Hepatocyte (in vitro differentiated cells): ENCODE measurements around the gene NTSR1. TPM values are rescaled to one million over a fixed set of nuclear protein-coding genes. Genes with fewer than 3 reads are reported as not detected.
"Not testable (repeated sequence)": the region's sequence is repeated elsewhere in the genome, so short reads cannot be mapped to it uniquely, and the experiment has no call there.

Source experiments
- DNase-seq: peaks from one replicate; pipeline ENCODE4 v3.0.0-alpha.2; 2016; ENCODE audit warnings: low spot score
- H2AFZ ChIP-seq: fragments of 200-600 bp; sonication (generic); 2 replicates; pipeline ENCODE4 v1.6.0; 2016; ENCODE audit warnings: antibody characterized with exemption, mild to moderate bottlenecking
- H3K27ac ChIP-seq: fragments of 200-600 bp; sonication (generic); 2 replicates; pipeline ENCODE4 v1.5.1; 2016; ENCODE audit warnings: mild to moderate bottlenecking
- H3K27me3 ChIP-seq: fragments of 200-600 bp; sonication (generic); 2 replicates; pipeline ENCODE4 v1.6.1; 2016
- H3K36me3 ChIP-seq: fragments of 200-600 bp; sonication (generic); replicated peaks from 2 replicates; pipeline ENCODE4 v1.5.1; 2016; ENCODE audit warnings: low read depth; ENCODE audit not compliant: insufficient read depth
- H3K4me1 ChIP-seq: fragments of 200-600 bp; sonication (generic); 2 replicates; pipeline ENCODE4 v1.5.1; 2016; ENCODE audit warnings: mild to moderate bottlenecking, moderate library complexity; ENCODE audit not compliant: insufficient read depth
- H3K4me2 ChIP-seq: fragments of 200-600 bp; sonication (generic); 2 replicates; pipeline ENCODE4 v1.6.0; 2016
- H3K4me3 ChIP-seq: fragments of 200-600 bp; sonication (generic); 2 replicates; pipeline ENCODE4 v1.5.1; 2016; ENCODE audit warnings: mild to moderate bottlenecking
- H3K79me2 ChIP-seq: fragments of 200-600 bp; sonication (generic); 2 replicates; pipeline ENCODE4 v1.6.0; 2017; ENCODE audit warnings: mild to moderate bottlenecking
- H3K9me2 ChIP-seq: fragments of 200-600 bp; sonication (generic); replicated peaks from 2 replicates; pipeline ENCODE4 v1.6.0; 2017; ENCODE audit warnings: mild to moderate bottlenecking; ENCODE audit not compliant: insufficient read depth
- H3K9me3 ChIP-seq: fragments of 200-600 bp; sonication (generic); 2 replicates; pipeline ENCODE4 v1.5.1; 2016; ENCODE audit warnings: low read depth, mild to moderate bottlenecking
- H4K20me1 ChIP-seq: fragments of 200-600 bp; sonication (generic); 2 replicates; pipeline ENCODE4 v1.6.0; 2016; ENCODE audit warnings: mild to moderate bottlenecking; ENCODE audit not compliant: insufficient read depth, poor library complexity, severe bottlenecking
- CTCF ChIP-seq: fragments of 200-600 bp; sonication (generic); IDR thresholded peaks from 2 replicates; pipeline ENCODE4 v1.5.1; 2016; ENCODE audit warnings: antibody characterized with exemption, mild to moderate bottlenecking; ENCODE audit not compliant: poor library complexity
- EZH2 ChIP-seq: fragments of 200-600 bp; sonication (generic); IDR thresholded peaks from 2 replicates; pipeline ENCODE4 v1.6.1; 2016; ENCODE audit warnings: antibody characterized with exemption, mild to moderate bottlenecking, borderline replicate concordance
- EZH2phosphoT487 ChIP-seq: fragments of 200-600 bp; sonication (generic); IDR thresholded peaks from one replicate; pipeline ENCODE4 v1.6.1; 2018; ENCODE audit warnings: antibody characterized with exemption, mild to moderate bottlenecking, low read depth, moderate library complexity; ENCODE audit not compliant: unreplicated experiment, severe bottlenecking
- WGBS: methylation state at CpG from one replicate; pipeline ENCODE4 v1.1.6; 2016; ENCODE audit warnings: low lambda C conversion rate; ENCODE audit errors: missing lambda C conversion rate; 5-methylcytosine and 5-hydroxymethylcytosine counted together
- polyA plus RNA-seq: library from polyadenylated mRNA; unstranded; fragments of >200 nt; fragmentation: Nextera tagmentation; extraction: Ambion mirVana; gene quantifications from 2 replicates; pipeline ENCODE4 v1.2.1, GENCODE V29; 2016
- total RNA-seq: library from RNA; depleted of rRNA; stranded (reverse); fragments of >200 nt; gene quantifications from 2 replicates; pipeline ENCODE4 v1.2.3, GENCODE V29; 2014

Gene NTSR1
- total and polyA plus RNA-seq, 2 experiments from 2014 or later: 0.37 TPM; not detected in 1

- no peaks in the 10 kb centered on the region for H3K36me3 ChIP-seq
- no peak overlapping the region for H3K4me2 ChIP-seq
- H3K4me3 ChIP-seq: no peak overlapping the region
- TF ChIP-seq CTCF (no peak), EZH2 (no peak), EZH2phosphoT487 (no peak)
- no peak overlapping the region for H2AFZ ChIP-seq
- H3K27me3 ChIP-seq: no peaks in the 10 kb centered on the region
- no peaks in the 10 kb centered on the region for H3K9me2 ChIP-seq
- H3K4me1 ChIP-seq: no peaks in the 10 kb centered on the region
- no peak for DNase-seq
- no peaks in the 10 kb centered on the region for H4K20me1 ChIP-seq
- no peaks in the 10 kb centered on the region for H3K79me2 ChIP-seq
- H3K27ac ChIP-seq: no peak overlapping the region
- 84% methylated on average over 30 of the region's 30 CpGs for WGBS
- no peaks in the 10 kb centered on the region for H3K9me3 ChIP-seq
Measured at GRCh38 chr20:62682912-62683517, 25.6 kb upstream of the NTSR1 start.

GRCh38 chr20:62683660-62684322 lies 24.8 kb upstream of the NTSR1 start:
- not testable (repeated sequence) for DNase-seq, H3K4me1 ChIP-seq, H3K27ac ChIP-seq, H2AFZ ChIP-seq, H3K79me2 ChIP-seq, H3K4me2 ChIP-seq, H3K4me3 ChIP-seq, H3K9me2 ChIP-seq, H3K27me3 ChIP-seq, H3K36me3 ChIP-seq, H3K9me3 ChIP-seq, H4K20me1 ChIP-seq
- 98% methylated on average over 31 of the region's 52 CpGs for WGBS

- no peaks in the 10 kb centered on the region for H3K36me3 ChIP-seq
- no peak overlapping the region for H3K27ac ChIP-seq
- no peaks in the 10 kb centered on the region for H3K79me2 ChIP-seq
- no peaks in the 10 kb centered on the region for H4K20me1 ChIP-seq
- H3K4me2 ChIP-seq: no peak overlapping the region
- 69% methylated on average over 6 of the region's 12 CpGs for WGBS
- H3K27me3 ChIP-seq: no peaks in the 10 kb centered on the region
- no peaks in the 10 kb centered on the region for H3K9me3 ChIP-seq
- H3K4me1 ChIP-seq: no peaks in the 10 kb centered on the region
- DNase-seq: no peak
- no peak for TF ChIP-seq EZH2
- TF ChIP-seq CTCF: no peak
- TF ChIP-seq EZH2phosphoT487: no peak
- H3K9me2 ChIP-seq: no peaks in the 10 kb centered on the region
- H2AFZ ChIP-seq: no peak overlapping the region
- no peak overlapping the region for H3K4me3 ChIP-seq
Measured at GRCh38 chr20:62684981-62685380, 23.7 kb upstream of the NTSR1 start.

DNA sequence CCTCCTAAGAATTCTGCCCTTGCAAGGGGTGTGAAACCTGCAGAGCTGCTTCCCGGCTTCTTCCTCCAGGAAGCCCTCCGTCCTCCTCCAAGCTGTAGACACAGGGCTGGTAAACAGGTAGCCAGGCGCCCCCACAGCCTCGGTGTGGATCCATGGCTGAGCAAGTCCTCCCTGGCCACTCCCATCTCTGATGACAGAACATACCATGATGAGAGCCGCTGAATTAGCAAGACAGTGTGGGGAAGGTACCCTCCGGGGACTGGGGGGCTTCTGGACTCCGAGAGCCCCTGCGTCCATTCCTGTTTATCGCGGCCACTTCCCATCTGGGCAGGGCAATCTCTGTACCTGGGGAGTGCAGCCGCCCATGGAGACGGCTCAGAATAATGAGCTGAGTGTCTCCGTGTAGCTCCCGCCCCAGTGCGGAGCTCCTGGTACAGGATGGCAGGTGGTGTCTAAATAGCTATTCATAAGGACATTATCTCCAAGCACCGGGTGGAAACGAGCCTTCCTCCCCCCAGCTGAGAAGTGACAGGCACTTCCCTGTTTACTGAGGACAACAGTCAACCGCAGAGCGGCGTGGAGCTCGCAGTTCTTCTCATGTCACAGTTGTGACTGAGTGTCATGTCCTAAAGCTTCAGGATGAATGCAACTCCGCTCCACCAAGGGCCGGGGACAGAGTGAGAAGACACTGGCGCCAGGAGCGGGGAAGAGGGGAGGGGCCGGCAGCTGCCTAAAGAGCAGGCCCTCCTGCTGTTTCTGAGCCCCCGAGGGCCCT lies 22.7 kb upstream of the NTSR1 start:
- TF ChIP-seq EZH2 (no peak), CTCF (no peak), EZH2phosphoT487 (no peak)
- 48% methylated on average over 26 of the region's 27 CpGs for WGBS
- peak; percentile 35 for DNase-seq
- H2AFZ ChIP-seq: no peak overlapping the region
- no peaks in the 10 kb centered on the region for H3K4me1 ChIP-seq
- H3K79me2 ChIP-seq: no peaks in the 10 kb centered on the region
- H3K27me3 ChIP-seq: no peaks in the 10 kb centered on the region
- H4K20me1 ChIP-seq: no peaks in the 10 kb centered on the region
- no peak overlapping the region for H3K4me2 ChIP-seq
- no peaks in the 10 kb centered on the region for H3K36me3 ChIP-seq
- H3K9me2 ChIP-seq: no peaks in the 10 kb centered on the region
- no peaks in the 10 kb centered on the region for H3K9me3 ChIP-seq
- H3K4me3 ChIP-seq: no peak overlapping the region
- H3K27ac ChIP-seq: no peak overlapping the region
